Ishikawa (cell line): Measurements from ENCODE around the gene TEKT2.

Experiments used
- CEBPB ChIP-seq: IDR thresholded peaks from 2 replicates; pipeline ENCODE4 v1.6.1; 2012
- EGR1 ChIP-seq: IDR thresholded peaks from 2 replicates; pipeline ENCODE4 v1.6.1; 2012
- EP300 ChIP-seq: IDR thresholded peaks from 2 replicates; pipeline ENCODE4 v1.6.1; 2012; ENCODE audit warnings: borderline replicate concordance
- RAD21 ChIP-seq: IDR thresholded peaks from 2 replicates; pipeline ENCODE4 v1.6.1; 2012; ENCODE audit warnings: low read depth
- TAF1 ChIP-seq: IDR thresholded peaks from 2 replicates; pipeline ENCODE4 v1.6.1; 2012; ENCODE audit warnings: low read depth, mild to moderate bottlenecking
- YY1 ChIP-seq: IDR thresholded peaks from 2 replicates; pipeline ENCODE4 v1.6.1; 2012; ENCODE audit warnings: low read depth
- ZBTB7A ChIP-seq: IDR thresholded peaks from 2 replicates; pipeline ENCODE4 v1.6.1; 2012; ENCODE audit warnings: low read depth
- TF ChIP-seq, protein P1 (sequence below): IDR thresholded peaks from 2 replicates; pipeline ENCODE4 v1.6.1; 2012
- TF ChIP-seq, protein P2 (sequence below): IDR thresholded peaks from 2 replicates; pipeline ENCODE4 v1.6.1; 2012; ENCODE audit warnings: low read depth, mild to moderate bottlenecking

DNA sequence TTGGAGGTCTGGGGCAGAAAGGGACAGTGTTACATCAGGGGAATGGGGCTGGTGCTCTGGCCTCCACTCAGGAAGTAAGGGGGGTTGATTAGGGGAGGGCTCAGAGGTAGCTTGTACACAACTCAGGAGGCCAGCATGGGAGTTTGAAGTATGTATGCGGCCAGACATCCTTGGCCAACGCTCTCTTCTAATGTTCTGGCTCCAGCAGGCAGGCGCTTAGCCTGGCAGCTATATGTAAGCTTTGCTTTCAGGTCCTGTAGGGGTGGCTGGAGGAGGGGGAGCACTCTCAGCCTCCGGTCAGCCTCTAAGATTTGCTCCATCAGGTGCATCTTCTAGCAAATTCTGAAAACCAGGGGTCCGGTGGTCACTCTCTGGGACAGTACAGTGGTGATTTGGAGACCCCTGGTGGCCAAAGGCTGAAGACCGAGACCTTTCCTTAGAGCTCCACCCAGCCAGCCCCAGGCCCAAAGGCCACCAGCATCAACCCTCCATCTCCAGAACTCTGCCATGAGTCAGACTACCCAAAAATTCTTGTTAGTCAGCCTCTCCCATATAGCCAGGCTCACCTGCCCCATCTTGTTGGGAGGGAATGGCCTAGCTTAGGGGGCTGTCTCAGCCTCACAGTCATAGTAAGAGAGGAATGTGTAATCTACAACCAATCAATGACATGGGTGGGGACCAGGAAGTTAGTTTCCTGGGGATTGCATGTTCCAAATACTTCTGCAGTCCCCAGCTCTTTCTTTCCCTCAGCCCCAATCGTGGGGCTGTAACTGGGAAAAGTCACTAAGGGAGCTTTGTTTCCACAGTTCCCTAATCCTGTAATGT lies 50.8 kb downstream of the TEKT2 start:
- no peak for TF ChIP-seq TAF1
- peak; percentile 83 for TF ChIP-seq RAD21
- no peak for TF ChIP-seq YY1
- TF ChIP-seq, protein P1, sequence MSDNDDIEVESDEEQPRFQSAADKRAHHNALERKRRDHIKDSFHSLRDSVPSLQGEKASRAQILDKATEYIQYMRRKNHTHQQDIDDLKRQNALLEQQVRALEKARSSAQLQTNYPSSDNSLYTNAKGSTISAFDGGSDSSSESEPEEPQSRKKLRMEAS, result no peak
- TF ChIP-seq CEBPB, result no peak
- no peak for TF ChIP-seq EP300
- no peak for TF ChIP-seq ZBTB7A
- no peak for TF ChIP-seq EGR1
- TF ChIP-seq, protein P2, sequence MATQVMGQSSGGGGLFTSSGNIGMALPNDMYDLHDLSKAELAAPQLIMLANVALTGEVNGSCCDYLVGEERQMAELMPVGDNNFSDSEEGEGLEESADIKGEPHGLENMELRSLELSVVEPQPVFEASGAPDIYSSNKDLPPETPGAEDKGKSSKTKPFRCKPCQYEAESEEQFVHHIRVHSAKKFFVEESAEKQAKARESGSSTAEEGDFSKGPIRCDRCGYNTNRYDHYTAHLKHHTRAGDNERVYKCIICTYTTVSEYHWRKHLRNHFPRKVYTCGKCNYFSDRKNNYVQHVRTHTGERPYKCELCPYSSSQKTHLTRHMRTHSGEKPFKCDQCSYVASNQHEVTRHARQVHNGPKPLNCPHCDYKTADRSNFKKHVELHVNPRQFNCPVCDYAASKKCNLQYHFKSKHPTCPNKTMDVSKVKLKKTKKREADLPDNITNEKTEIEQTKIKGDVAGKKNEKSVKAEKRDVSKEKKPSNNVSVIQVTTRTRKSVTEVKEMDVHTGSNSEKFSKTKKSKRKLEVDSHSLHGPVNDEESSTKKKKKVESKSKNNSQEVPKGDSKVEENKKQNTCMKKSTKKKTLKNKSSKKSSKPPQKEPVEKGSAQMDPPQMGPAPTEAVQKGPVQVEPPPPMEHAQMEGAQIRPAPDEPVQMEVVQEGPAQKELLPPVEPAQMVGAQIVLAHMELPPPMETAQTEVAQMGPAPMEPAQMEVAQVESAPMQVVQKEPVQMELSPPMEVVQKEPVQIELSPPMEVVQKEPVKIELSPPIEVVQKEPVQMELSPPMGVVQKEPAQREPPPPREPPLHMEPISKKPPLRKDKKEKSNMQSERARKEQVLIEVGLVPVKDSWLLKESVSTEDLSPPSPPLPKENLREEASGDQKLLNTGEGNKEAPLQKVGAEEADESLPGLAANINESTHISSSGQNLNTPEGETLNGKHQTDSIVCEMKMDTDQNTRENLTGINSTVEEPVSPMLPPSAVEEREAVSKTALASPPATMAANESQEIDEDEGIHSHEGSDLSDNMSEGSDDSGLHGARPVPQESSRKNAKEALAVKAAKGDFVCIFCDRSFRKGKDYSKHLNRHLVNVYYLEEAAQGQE, result no peak
